ENCODE measurements around the gene TKFC.

DNA sequence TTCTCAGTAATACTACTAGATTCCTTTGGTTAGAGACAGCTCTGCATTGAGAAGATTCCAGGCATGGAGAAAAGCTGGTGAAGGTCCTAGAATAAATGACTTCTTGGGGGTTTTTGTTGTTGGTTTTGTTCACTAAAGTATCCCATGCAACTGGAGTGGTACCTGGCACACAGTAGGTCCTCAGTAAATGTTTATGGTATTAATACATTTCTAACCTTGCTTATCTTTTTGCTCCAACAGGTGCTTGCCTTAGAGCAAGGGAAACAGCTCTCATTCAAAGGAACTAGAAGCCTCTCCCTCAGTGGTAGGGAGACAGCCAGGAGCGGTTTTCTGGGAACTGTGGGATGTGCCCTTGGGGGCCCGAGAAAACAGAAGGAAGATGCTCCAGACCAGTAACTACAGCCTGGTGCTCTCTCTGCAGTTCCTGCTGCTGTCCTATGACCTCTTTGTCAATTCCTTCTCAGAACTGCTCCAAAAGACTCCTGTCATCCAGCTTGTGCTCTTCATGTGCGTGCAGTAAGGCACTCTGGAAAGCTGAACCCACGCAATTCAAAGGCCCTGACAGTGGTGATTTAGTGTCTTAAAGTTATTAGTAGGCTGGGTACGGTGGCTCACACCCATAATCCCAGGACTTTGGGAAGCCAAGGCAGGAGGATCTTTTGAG lies 31.1 kb downstream of the TKFC start:
- no peak for TF ChIP-seq RXRA (IDR thresholded peaks at IDR 0.05)
- no peak for TF ChIP-seq SP1 (IDR thresholded peaks at IDR 0.05)
- TF ChIP-seq, protein P1, sequence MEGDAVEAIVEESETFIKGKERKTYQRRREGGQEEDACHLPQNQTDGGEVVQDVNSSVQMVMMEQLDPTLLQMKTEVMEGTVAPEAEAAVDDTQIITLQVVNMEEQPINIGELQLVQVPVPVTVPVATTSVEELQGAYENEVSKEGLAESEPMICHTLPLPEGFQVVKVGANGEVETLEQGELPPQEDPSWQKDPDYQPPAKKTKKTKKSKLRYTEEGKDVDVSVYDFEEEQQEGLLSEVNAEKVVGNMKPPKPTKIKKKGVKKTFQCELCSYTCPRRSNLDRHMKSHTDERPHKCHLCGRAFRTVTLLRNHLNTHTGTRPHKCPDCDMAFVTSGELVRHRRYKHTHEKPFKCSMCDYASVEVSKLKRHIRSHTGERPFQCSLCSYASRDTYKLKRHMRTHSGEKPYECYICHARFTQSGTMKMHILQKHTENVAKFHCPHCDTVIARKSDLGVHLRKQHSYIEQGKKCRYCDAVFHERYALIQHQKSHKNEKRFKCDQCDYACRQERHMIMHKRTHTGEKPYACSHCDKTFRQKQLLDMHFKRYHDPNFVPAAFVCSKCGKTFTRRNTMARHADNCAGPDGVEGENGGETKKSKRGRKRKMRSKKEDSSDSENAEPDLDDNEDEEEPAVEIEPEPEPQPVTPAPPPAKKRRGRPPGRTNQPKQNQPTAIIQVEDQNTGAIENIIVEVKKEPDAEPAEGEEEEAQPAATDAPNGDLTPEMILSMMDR (IDR thresholded peaks at IDR 0.05; ENCODE audit: low read depth, low read length, missing input control), result no peak
- TF ChIP-seq TAF1 (conservative IDR thresholded peaks at IDR 0.05), result no peak
- no peak for TF ChIP-seq RAD21 (IDR thresholded peaks at IDR 0.05)
- TF ChIP-seq, protein P2, sequence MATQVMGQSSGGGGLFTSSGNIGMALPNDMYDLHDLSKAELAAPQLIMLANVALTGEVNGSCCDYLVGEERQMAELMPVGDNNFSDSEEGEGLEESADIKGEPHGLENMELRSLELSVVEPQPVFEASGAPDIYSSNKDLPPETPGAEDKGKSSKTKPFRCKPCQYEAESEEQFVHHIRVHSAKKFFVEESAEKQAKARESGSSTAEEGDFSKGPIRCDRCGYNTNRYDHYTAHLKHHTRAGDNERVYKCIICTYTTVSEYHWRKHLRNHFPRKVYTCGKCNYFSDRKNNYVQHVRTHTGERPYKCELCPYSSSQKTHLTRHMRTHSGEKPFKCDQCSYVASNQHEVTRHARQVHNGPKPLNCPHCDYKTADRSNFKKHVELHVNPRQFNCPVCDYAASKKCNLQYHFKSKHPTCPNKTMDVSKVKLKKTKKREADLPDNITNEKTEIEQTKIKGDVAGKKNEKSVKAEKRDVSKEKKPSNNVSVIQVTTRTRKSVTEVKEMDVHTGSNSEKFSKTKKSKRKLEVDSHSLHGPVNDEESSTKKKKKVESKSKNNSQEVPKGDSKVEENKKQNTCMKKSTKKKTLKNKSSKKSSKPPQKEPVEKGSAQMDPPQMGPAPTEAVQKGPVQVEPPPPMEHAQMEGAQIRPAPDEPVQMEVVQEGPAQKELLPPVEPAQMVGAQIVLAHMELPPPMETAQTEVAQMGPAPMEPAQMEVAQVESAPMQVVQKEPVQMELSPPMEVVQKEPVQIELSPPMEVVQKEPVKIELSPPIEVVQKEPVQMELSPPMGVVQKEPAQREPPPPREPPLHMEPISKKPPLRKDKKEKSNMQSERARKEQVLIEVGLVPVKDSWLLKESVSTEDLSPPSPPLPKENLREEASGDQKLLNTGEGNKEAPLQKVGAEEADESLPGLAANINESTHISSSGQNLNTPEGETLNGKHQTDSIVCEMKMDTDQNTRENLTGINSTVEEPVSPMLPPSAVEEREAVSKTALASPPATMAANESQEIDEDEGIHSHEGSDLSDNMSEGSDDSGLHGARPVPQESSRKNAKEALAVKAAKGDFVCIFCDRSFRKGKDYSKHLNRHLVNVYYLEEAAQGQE (IDR thresholded peaks at IDR 0.05), result no peak
